ENCODE measurements around the gene LETM1. TPM values are rescaled to one million over a fixed set of nuclear protein-coding genes. Genes with fewer than 3 reads are reported as not detected.

LETM1 gene
- total RNA-seq, 1 experiment from 2014 or later, result 102 TPM

DNA sequence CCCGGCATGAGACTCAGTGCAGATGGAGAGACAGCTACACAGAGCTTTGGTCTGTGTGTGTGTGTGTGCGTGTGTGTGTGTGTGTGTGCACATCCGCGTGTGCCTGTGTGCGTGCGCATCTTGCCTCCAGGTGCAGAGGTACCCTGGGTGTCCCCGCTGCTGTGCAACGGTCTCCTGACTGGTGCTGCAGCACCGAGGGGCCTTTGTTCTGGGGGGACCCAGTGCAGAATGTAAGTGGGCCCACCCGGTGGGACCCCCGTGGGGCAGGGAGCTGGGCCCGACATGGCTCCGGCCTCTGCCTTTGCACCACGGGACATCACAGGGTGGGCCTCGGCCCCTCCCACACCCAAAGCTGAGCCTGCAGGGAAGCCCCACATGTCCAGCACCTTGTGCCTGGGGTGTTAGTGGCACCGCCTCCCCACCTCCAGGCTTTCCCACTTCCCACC lies 48.6 kb downstream of the LETM1 start:
- TF ChIP-seq EZH2 (IDR thresholded peaks at IDR 0.05; ENCODE audit: borderline replicate concordance, low read depth, low read length, poor library complexity, severe bottlenecking) (no peak), CTCF (conservative IDR thresholded peaks at IDR 0.05; ENCODE audit: low read depth, low read length) (no peak)
- Histone ChIP-seq H3K4me3 (ENCODE audit: low read depth, low read length, poor library complexity, severe bottlenecking) (no peak overlapping the region), H3K27ac (ENCODE audit: low read depth, low read length, poor library complexity, severe bottlenecking) (no peak overlapping the region), H3K27me3 (replicated peaks; ENCODE audit: insufficient read depth, low read depth, low read length, poor library complexity) (no peaks in the 10 kb centered on the region), H3K4me1 (ENCODE audit: insufficient read depth, low read length, poor library complexity, severe bottlenecking) (no peaks in the 10 kb centered on the region), H3K9me3 (ENCODE audit: low read depth, low read length, poor library complexity, severe bottlenecking) (no peaks in the 10 kb centered on the region), H3K36me3 (ENCODE audit: insufficient read depth, low read length, poor library complexity, severe bottlenecking) (no peaks in the 10 kb centered on the region)
- ChIA-PET POLR2A (ENCODE audit: low non-redundant PET) (no interaction called here), CTCF (no interaction called here)
- no peak for DNase-seq (ENCODE audit: low spot score)
- no TSS peak for BruUV-seq (replicated peaks)
- intact Hi-C loops (cut with micrococcal nuclease; ENCODE audit: unreplicated experiment), result no loop called here

DNA sequence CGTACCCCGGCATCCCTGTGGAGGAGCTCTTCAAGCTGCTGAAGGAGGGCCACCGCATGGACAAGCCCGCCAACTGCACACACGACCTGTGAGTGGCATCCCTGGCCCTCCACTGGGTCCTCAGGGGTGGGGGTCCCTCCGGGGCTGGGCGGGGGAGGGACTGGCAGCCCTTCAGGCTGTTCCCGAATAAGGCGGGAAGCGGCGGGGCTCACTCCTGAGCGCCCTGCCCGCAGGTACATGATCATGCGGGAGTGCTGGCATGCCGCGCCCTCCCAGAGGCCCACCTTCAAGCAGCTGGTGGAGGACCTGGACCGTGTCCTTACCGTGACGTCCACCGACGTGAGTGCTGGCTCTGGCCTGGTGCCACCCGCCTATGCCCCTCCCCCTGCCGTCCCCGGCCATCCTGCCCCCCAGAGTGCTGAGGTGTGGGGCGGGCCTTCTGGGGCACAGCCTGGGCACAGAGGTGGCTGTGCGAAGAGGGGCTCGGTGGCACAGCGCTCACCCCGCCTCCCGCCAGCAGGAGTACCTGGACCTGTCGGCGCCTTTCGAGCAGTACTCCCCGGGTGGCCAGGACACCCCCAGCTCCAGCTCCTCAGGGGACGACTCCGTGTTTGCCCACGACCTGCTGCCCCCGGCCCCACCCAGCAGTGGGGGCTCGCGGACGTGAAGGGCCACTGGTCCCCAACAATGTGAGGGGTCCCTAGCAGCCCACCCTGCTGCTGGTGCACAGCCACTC lies 49.2 kb downstream of the LETM1 start:
- H3K9me3 ChIP-seq (ENCODE audit: low read depth, low read length, poor library complexity, severe bottlenecking), result no peaks in the 10 kb centered on the region
- H3K27me3 ChIP-seq (replicated peaks; ENCODE audit: insufficient read depth, low read depth, low read length, poor library complexity), result no peaks in the 10 kb centered on the region
- POLR2A ChIA-PET (ENCODE audit: low non-redundant PET), result no interaction called here
- TF ChIP-seq EZH2 (IDR thresholded peaks at IDR 0.05; ENCODE audit: borderline replicate concordance, low read depth, low read length, poor library complexity, severe bottlenecking) (no peak), CTCF (conservative IDR thresholded peaks at IDR 0.05; ENCODE audit: low read depth, low read length) (no peak)
- H3K27ac ChIP-seq (ENCODE audit: low read depth, low read length, poor library complexity, severe bottlenecking), result no peak overlapping the region
- H3K36me3 ChIP-seq (ENCODE audit: insufficient read depth, low read length, poor library complexity, severe bottlenecking), result no peaks in the 10 kb centered on the region
- intact Hi-C loops (cut with micrococcal nuclease; ENCODE audit: unreplicated experiment), result no loop called here
- no peak overlapping the region for H3K4me3 ChIP-seq (ENCODE audit: low read depth, low read length, poor library complexity, severe bottlenecking)
- CTCF ChIA-PET, result interaction anchor here (1.9 kb wide), 1 partner anchor 59 kb away, joined by 4 read pairs; no protein-coding TSS in a partner anchor
- DNase-seq (ENCODE audit: low spot score), result no peak
- BruUV-seq (replicated peaks), result no TSS peak
- H3K4me1 ChIP-seq (ENCODE audit: insufficient read depth, low read length, poor library complexity, severe bottlenecking), result no peaks in the 10 kb centered on the region

- Histone ChIP-seq H3K9me3 (ENCODE audit: low read depth, low read length, poor library complexity, severe bottlenecking) (no peaks in the 10 kb centered on the region), H3K4me1 (ENCODE audit: insufficient read depth, low read length, poor library complexity, severe bottlenecking) (no peaks in the 10 kb centered on the region), H3K27ac (ENCODE audit: low read depth, low read length, poor library complexity, severe bottlenecking) (no peak overlapping the region), H3K27me3 (replicated peaks; ENCODE audit: insufficient read depth, low read depth, low read length, poor library complexity) (no peaks in the 10 kb centered on the region), H3K4me3 (ENCODE audit: low read depth, low read length, poor library complexity, severe bottlenecking) (no peak overlapping the region), H3K36me3 (ENCODE audit: insufficient read depth, low read length, poor library complexity, severe bottlenecking) (no peaks in the 10 kb centered on the region)
- ChIA-PET POLR2A (ENCODE audit: low non-redundant PET) (no interaction called here), CTCF (interaction anchor here (1.9 kb wide), 1 partner anchor 58 kb away, joined by 4 read pairs; no protein-coding TSS in a partner anchor)
- intact Hi-C loops (cut with micrococcal nuclease; ENCODE audit: unreplicated experiment), result no loop called here
- no TSS peak for BruUV-seq (replicated peaks)
- DNase-seq (ENCODE audit: low spot score), result no peak
- TF ChIP-seq CTCF (conservative IDR thresholded peaks at IDR 0.05; ENCODE audit: low read depth, low read length), result no peak
- TF ChIP-seq EZH2 (IDR thresholded peaks at IDR 0.05; ENCODE audit: borderline replicate concordance, low read depth, low read length, poor library complexity, severe bottlenecking), result no peak
Measured at GRCh38 chr4:1806223-1806564, 49.8 kb downstream of the LETM1 start.

Measured in A673 (cell line).